GM12891 (cell line): ENCODE data around the gene MT1A.
"Not testable (repeated sequence)": the region's sequence is repeated elsewhere in the genome, so short reads cannot be mapped to it uniquely, and the experiment has no call there.

Experiments used
- DNase-seq: peaks from one replicate; pipeline ENCODE4 v3.0.0; 2011; ENCODE audit warnings: low spot score; ENCODE audit not compliant: insufficient read length
- FAIRE-seq: peaks from 2 replicates; lab custom pipeline; 2011; peaks lifted over from hg19 to GRCh38; lab: Jason Lieb, UNC
- PAX5 ChIP-seq: IDR thresholded peaks from 2 replicates; pipeline ENCODE4 v1.6.1; 2011; ENCODE audit warnings: low read length, moderate library complexity, mild to moderate bottlenecking; ENCODE audit not compliant: insufficient read depth, severe bottlenecking
- POLR2A ChIP-seq: IDR thresholded peaks from 2 replicates; pipeline ENCODE4 v1.6.1; 2011; ENCODE audit warnings: low read depth, low read length, control low read depth
- POLR2AphosphoS5 ChIP-seq: IDR thresholded peaks from 2 replicates; pipeline ENCODE4 v1.6.1; 2011; ENCODE audit warnings: low read depth, low read length, control low read depth
- POU2F2 ChIP-seq: IDR thresholded peaks from 2 replicates; pipeline ENCODE4 v1.6.1; 2011; ENCODE audit warnings: low read depth, mild to moderate bottlenecking, control low read depth, low read length, moderate library complexity
- SPI1 ChIP-seq: IDR thresholded peaks from 2 replicates; pipeline ENCODE4 v1.6.1; 2011; ENCODE audit warnings: low read depth, low read length, control low read depth
- TAF1 ChIP-seq: IDR thresholded peaks from 2 replicates; pipeline ENCODE4 v1.6.1; 2011; ENCODE audit warnings: low read depth, low read length, control low read depth

The MT1A gene

DNA sequence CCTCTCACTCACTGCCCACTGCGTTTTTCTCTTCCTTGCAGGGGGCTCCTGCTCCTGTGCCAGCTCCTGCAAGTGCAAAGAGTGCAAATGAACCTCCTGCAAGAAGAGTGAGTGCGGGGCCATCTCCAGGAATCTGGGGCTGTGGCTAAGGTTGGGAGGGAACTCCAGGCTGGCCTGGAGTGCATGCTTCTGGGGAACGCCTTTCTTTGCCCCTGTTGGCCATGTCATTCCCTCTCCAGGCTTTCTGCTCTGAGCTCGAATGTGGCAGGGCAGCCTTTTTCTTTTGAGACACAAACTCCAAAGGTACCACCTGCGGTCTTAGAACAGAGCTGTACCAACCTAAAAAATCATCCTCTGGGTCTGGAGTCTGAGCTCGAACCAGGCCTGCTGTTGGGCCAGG lies 20.3 kb upstream of the MT1A start:
- TF ChIP-seq PAX5 (no peak), SPI1 (no peak), POU2F2 (no peak), POLR2AphosphoS5 (no peak), POLR2A (no peak), TAF1 (no peak)
- no peak for FAIRE-seq
- DNase-seq, result no peak

DNA sequence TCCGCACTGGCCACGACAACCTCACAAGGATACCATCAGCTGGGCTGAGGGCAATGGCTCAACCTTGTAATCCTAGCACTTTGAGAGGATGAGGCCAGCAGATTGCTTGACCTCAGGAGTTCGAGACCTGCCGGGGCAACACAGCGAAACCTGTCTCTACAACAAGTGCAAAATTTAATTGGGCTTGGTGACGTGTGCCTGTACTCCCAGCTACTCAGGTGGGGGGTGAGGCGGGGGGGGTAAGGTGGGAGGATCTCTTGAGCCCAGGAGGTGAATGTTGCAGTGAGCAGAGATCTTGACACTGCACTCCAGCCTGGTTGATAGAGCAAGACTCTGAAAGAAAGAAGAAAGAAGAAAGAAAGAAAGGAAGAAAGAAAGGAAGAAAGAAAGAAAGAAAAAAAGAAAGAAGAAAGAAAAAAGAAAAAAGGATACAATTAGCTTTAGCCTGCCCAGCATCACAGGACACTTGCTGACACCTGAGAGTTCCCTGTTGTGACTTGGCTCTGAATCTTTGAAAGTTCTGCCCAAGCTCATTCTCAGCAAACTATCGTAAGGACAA lies 18.0 kb upstream of the MT1A start:
- TF ChIP-seq SPI1 (no peak), TAF1 (no peak), POLR2AphosphoS5 (no peak), PAX5 (no peak), POU2F2 (no peak), POLR2A (no peak)
- DNase-seq (no peak), FAIRE-seq (no peak)

DNA sequence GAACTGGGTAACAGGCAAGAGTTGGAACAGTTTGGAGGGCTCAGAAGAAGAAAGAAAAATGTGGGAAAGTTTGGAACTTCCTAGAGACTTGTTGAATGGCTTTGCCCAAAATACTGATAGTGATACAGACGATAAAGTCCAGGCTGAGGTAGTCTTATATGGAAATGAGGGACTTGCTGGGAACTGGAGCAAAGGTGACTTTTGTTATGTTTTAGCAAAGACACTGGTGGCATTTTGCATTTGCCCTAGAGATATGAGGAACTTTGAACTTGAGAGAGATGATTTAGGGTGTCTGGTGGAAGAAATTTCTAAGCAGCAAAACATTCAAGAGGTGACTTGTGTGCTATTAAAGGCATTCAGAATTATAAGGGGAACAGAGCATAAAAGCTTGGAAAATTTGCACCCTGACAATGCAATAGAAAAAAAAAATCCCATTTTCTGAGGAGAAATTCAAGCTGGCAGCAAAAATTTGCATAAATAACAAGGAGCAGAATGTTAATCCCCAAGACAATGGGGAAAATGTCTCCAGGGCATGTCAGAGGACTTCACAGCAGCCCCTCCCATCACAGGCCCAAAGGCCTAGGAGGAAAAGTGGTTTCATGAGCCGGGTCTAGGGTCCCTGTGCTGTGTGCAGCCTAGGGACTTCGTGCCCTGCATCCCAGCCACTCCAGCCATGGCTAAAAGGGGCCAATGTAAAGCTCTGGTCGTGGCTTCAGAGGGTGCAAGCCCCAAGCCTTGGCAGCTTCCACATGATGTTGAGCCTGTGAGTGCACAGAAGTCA lies 16.6 kb upstream of the MT1A start:
- DNase-seq, FAIRE-seq: not testable (repeated sequence)

DNA sequence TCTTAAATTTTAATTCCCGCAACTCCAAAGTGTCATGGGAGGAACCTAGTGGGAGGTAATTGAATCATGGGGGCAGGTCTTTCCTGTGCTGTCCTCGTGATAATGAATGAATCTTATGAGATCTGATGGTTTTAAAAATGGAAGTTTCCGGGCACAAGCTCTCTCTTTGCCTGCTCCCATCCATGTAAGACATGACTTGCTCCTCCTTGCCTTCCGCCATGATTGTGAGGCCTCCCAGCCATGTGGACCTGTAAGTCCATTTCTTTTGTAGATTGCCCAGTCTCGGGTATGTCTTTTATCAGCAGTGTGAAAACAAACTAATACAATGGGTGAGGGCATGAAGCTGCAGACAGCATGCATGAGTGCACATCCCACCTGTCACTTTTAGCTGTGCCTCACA lies 15.3 kb upstream of the MT1A start:
- not testable (repeated sequence) for FAIRE-seq, DNase-seq

DNA sequence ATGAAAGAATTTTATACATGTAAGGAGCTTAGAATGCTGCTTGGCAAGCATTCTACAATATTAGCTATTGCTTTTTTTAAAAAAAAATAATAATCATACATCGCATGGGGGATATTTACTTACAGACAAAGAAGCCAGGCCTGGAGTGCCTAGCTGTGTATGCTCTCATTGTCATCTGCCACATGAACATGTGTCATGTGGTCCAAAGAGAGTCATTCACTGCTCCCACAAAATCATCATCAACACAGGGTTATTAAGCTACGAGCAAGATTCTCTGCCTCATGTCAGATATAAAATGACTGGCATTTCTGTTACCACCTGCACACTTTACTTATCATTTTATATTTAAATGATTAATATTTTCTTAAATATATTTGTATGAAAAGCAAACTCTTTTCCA lies 14.8 kb upstream of the MT1A start:
- TF ChIP-seq TAF1 (no peak), SPI1 (no peak), POU2F2 (no peak), POLR2AphosphoS5 (no peak), POLR2A (no peak), PAX5 (no peak)
- FAIRE-seq, result no peak
- DNase-seq, result no peak

DNA sequence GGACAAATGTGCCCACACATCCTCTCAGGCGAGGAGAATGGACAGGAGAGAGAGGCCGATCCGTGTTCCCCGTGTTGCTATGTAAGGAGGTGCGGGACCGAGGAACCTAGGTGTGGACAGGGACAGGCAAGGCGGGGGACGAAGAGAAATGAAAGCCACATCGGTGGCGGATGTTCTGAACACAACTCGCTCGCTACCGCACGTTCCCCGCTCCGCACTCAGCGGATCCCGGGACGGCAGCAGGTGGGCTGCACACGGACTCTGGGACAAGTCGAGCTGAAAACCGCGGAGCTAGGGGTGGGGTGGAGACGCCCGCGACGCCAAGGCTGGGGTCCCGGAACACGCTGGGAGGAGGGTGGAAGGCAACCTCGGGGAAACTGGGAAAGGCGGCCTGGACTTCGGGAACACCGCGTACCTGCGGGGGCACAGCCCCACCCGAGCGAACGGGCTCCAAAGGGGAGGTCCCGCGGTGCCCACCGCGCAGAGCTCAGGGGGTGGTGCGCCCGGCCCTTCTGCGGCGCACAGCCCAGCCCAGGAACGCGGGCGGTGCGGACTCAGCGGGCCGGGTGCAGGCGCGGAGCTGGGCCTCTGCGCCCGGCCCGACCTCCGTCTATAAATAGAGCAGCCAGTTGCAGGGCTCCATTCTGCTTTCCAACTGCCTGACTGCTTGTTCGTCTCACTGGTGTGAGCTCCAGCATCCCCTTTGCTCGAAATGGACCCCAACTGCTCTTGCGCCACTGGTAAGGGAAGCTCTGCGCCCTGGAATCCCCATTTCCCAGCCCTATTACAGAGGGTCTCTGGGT lies 13.1 kb upstream of the MT1A start, which contains the start of gene MT1E:
Gene MT1E, plus strand, starts transcription at position 642 of the 803 bp plus-strand sequence. Its CDS starts 71 bp downstream, at position 713.
- DNase-seq (no peak), FAIRE-seq (no peak)
- TF ChIP-seq POU2F2 (no peak), POLR2A (no peak), PAX5 (no peak), SPI1 (no peak)

DNA sequence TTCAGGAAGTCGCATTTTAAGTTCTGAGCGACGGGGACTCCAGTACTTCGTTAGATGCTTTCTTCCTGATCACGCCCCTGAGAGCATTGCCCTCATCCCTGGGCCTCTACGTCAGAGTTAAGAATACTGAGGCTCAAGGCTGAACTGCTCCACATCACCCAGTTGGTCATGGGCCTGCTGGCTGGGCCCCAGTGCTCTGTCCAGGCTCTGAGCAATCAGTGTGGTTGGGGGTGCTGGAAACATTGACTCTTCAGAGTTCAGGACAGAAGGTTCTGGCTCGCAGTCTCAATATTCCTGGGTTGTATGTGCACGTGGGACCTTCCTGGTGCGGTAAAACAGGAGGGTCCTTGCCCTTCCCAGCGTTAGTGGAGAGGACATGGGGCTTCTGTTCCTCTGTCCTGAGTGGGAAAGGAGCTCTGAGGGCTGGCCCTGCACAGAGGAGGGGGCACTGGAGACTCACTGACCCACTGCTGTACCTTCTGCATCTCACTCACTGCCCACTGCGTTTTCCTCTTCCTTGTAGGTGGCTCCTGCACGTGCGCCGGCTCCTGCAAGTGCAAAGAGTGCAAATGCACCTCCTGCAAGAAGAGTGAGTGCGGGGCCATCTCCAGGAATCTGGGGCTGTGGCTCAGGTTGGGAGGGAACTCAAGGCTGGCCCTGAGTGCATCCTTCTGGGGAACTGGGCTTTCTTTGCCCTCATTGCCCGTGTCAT lies 12.4 kb upstream of the MT1A start:
- DNase-seq (no peak), FAIRE-seq (no peak)

DNA sequence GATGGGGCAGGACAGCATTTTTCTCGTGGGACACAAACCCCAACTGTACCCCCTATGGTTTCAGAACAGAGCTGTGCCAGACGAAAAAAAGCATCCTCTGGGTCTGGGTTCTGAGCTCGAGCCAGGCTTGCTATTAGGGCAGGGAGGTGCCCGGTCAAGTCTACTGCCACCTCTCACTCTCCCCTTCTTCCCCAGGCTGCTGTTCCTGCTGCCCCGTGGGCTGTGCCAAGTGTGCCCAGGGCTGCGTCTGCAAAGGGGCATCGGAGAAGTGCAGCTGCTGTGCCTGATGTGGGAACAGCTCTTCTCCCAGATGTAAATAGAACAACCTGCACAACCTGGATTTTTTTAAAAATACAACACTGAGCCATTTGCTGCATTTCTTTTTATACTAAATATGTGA lies 11.8 kb upstream of the MT1A start:
- DNase-seq, result no peak
- TF ChIP-seq PAX5 (no peak), POLR2AphosphoS5 (no peak), TAF1 (no peak), SPI1 (no peak), POU2F2 (no peak), POLR2A (no peak)
- no peak for FAIRE-seq

More for the DNA sequence above, 12.4 kb upstream of the MT1A start:
- TF ChIP-seq PAX5 (no peak), SPI1 (no peak), POLR2A (no peak), TAF1 (no peak), POLR2AphosphoS5 (no peak), POU2F2 (no peak)

DNA sequence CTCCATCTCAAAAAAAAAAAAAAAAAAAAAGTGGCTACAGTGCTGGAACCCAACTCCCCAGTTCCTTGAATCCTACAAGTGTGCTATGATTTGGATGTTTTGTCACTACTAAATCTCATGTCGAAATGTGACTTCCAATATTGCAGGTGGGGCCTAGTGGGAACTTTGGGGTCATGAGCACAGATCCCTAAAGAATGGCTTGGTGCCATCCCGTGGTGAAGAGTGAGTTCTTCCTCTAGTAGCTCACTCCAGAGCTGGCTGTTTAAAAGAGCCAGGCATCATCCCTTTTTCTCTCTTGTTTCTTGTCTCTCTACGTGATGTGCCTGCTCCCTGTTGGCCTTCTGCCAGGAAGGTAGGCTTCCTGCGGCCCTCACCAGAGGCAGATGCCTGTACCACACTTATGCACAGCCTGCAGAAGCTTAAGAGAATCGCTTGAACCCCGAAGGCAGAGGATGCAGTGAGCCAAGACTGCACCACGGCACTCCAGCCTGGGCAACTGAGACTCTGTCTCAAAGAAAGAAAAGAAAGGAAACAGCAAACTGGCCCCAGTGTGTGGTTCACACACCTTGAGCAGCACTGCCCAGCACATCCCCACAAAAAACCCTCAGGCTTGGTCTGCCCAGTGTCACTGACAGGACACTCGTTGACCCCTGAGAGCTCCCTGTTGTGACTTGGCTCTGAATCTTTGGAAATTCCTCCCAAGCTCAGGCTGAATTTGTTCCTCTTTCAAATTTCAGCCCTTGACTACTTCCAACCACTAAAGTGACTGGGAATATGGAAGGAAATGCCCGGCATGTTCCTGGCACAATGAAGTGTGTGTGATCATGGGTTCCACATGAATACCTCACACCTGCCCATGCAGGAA lies 9.7 kb upstream of the MT1A start:
- no peak for FAIRE-seq
- no peak for TF ChIP-seq SPI1
- TF ChIP-seq TAF1, result no peak
- TF ChIP-seq POLR2A, result no peak
- TF ChIP-seq PAX5, result no peak
- TF ChIP-seq POU2F2, result no peak
- TF ChIP-seq POLR2AphosphoS5, result no peak
- no peak for DNase-seq
